Measurements from ENCODE around the gene AOC3. TPM values are rescaled to one million over a fixed set of nuclear protein-coding genes. Genes with fewer than 3 reads are reported as not detected.
A peak's percentile ranks its signal among the peaks of the same experiment; 100 is the strongest.

Gene AOC3
- total and polyA plus RNA-seq, 2 of the 8 experiments (the other 6 are each of a cell fraction or from before 2014, with no cell fraction given), result 2.5 to 2.7 TPM

- peak in 1 of 2 experiments; percentile 77 for DNase-seq (ENCODE audit: low read depth in 1 of 2, low spot score in 2 of 2)
- H3K36me3 ChIP-seq (ENCODE audit: control insufficient read depth in 2 of 4, insufficient read depth in 4 of 4, low read length in 3 of 4), result peaks cover 9 to 46% (median 35%) of the 10 kb centered on the region in 4 experiments
- H3K56ac ChIP-seq (replicated peaks; ENCODE audit: insufficient read length, low read depth, low read length), result no peak overlapping the region
- no peaks in the 10 kb centered on the region for H3K27me3 ChIP-seq (replicated peaks in 1 of 4; ENCODE audit: control insufficient read depth in 3 of 4, extremely low read depth in 1 of 4, insufficient read depth in 3 of 4, low read length in 3 of 4)
- peaks cover 0 to 8% of the 10 kb centered on the region in 2 experiments; a peak in 2 of 4 replicates for H3K79me2 ChIP-seq (ENCODE audit: control insufficient read depth in 1 of 2, insufficient read depth in 2 of 2, low read length in 2 of 2)
- no peak overlapping the region for H3K23ac ChIP-seq (ENCODE audit: insufficient read length)
- H2AK5ac ChIP-seq (ENCODE audit: low read depth, low read length), result no peak overlapping the region
- TF ChIP-seq ATF3 (IDR thresholded peaks at IDR 0.05; ENCODE audit: insufficient read depth, low read depth, low read length) (no peak), TAF1 (IDR thresholded peaks at IDR 0.05; ENCODE audit: low read depth, low read length) (no peak), KDM4A (IDR thresholded peaks at IDR 0.05; ENCODE audit: low read depth, low read length, severe bottlenecking) (no peak), EZH2 (IDR thresholded peaks at IDR 0.05; ENCODE audit: low read depth, low read length, severe bottlenecking) (no peak), CTCF (IDR thresholded peaks at IDR 0.05; ENCODE audit: control extremely low read depth in 1 of 3, insufficient read depth in 1 of 3, low read depth in 1 of 3, low read length in 3 of 3) (peak; percentile 76 to 83 (median 78)), JUND (IDR thresholded peaks at IDR 0.05; ENCODE audit: low read length) (peak; percentile 28; the same call in 1 of the 2 replicates), GABPA (IDR thresholded peaks at IDR 0.05; ENCODE audit: borderline replicate concordance, insufficient read depth, low read length) (no peak), RAD21 (IDR thresholded peaks at IDR 0.05 in 1 of 2, conservative IDR thresholded peaks at IDR 0.05 in 1 of 2; ENCODE audit: low read depth in 2 of 2, low read length in 2 of 2) (peak; percentile 33 to 59)
- H3K18ac ChIP-seq (ENCODE audit: extremely low read depth, low read length), result no peak overlapping the region
- H3K4me3 ChIP-seq (ENCODE audit: extremely low read depth in 1 of 4, insufficient read depth in 2 of 4, low read depth in 3 of 4, low read length in 4 of 4), result no peak overlapping the region
- H3K27ac ChIP-seq (ENCODE audit: low read depth, low read length), result no peak overlapping the region
- no peak overlapping the region for H4K8ac ChIP-seq (ENCODE audit: extremely low read depth, insufficient read depth, low read length)
- no peak overlapping the region for H3K4ac ChIP-seq (replicated peaks; ENCODE audit: insufficient read length, low read depth, low read length)
- no peak overlapping the region for H3K9ac ChIP-seq (replicated peaks in 1 of 4; ENCODE audit: extremely low read depth in 1 of 4, low read depth in 3 of 4, low read length in 3 of 4)
- no peaks in the 10 kb centered on the region; a peak in 1 of 7 replicates for H3K4me1 ChIP-seq (replicated peaks in 1 of 4; ENCODE audit: control insufficient read depth in 3 of 4, insufficient read depth in 4 of 4, low read length in 3 of 4)
- peaks cover 4% of the 10 kb centered on the region for H3K23me2 ChIP-seq (ENCODE audit: low read depth, low read length)
- no peak overlapping the region for H2BK120ac ChIP-seq (replicated peaks; ENCODE audit: low read depth, low read length)
- ChIA-PET CTCF (ENCODE audit: partially characterized antibody) (interaction anchor here (0.5 to 6.8 kb wide), 31 partner anchors 11 to 380 kb away, joined by 3 to 45 read pairs (median 4); partner anchors contain the start of genes AOC3, PSME3 and RPL27), POLR2A (ENCODE audit: partially characterized antibody) (interaction anchor here (0.8 to 6.1 kb wide), 4 partner anchors 9 to 109 kb away, joined by 3 to 69 read pairs (median 4); partner anchors contain the start of gene PSME3)
- no peak for FAIRE-seq
- no peak overlapping the region for H2AFZ ChIP-seq (ENCODE audit: low read length)
- no peak overlapping the region for H2BK12ac ChIP-seq (ENCODE audit: low read depth, low read length)
- H2BK5ac ChIP-seq (ENCODE audit: low read depth, low read length), result no peak overlapping the region
- no peak overlapping the region for H4K5ac ChIP-seq (ENCODE audit: insufficient read length, low read depth, low read length)
- H4K20me1 ChIP-seq (replicated peaks in 1 of 2; ENCODE audit: control insufficient read depth in 1 of 2, insufficient read depth in 2 of 2, low read length in 2 of 2), result no peaks in the 10 kb centered on the region
- no peak overlapping the region for H3K4me2 ChIP-seq (ENCODE audit: insufficient read depth in 1 of 2, low read depth in 2 of 2, low read length in 2 of 2)
- no peak overlapping the region for H3K14ac ChIP-seq (ENCODE audit: insufficient read length)
- H4K91ac ChIP-seq (replicated peaks; ENCODE audit: insufficient read length, low read length), result no peak overlapping the region
- peaks cover 5% of the 10 kb centered on the region; the same call in 1 of the 2 replicates for H3K79me1 ChIP-seq (ENCODE audit: low read depth, low read length)
- 19% methylated on average over 2 of the region's 2 CpGs; no CpG with 5 or more reads in 1 of the 2 experiments for WGBS, 2 experiments (ENCODE audit: extremely low coverage in 1 of 2, insufficient coverage in 1 of 2, insufficient read length in 1 of 2, insufficient replicate concordance in 2 of 2, low coverage in 1 of 2, low lambda C conversion rate in 2 of 2, missing lambda C conversion rate in 1 of 2)
- H2BK15ac ChIP-seq (ENCODE audit: low read length), result no peak overlapping the region
- H2BK20ac ChIP-seq (ENCODE audit: low read length), result no peak overlapping the region
- H3K9me3 ChIP-seq (ENCODE audit: insufficient read depth in 2 of 2, low read depth in 1 of 2, low read length in 1 of 2), result no peaks in the 10 kb centered on the region
These were observed 31.0 kb upstream of the AOC3 start for GRCh38 chr17:42819939-42820535.

Measured in H1 (cell line).